Measurements from ENCODE around the gene FFAR3.

DNA sequence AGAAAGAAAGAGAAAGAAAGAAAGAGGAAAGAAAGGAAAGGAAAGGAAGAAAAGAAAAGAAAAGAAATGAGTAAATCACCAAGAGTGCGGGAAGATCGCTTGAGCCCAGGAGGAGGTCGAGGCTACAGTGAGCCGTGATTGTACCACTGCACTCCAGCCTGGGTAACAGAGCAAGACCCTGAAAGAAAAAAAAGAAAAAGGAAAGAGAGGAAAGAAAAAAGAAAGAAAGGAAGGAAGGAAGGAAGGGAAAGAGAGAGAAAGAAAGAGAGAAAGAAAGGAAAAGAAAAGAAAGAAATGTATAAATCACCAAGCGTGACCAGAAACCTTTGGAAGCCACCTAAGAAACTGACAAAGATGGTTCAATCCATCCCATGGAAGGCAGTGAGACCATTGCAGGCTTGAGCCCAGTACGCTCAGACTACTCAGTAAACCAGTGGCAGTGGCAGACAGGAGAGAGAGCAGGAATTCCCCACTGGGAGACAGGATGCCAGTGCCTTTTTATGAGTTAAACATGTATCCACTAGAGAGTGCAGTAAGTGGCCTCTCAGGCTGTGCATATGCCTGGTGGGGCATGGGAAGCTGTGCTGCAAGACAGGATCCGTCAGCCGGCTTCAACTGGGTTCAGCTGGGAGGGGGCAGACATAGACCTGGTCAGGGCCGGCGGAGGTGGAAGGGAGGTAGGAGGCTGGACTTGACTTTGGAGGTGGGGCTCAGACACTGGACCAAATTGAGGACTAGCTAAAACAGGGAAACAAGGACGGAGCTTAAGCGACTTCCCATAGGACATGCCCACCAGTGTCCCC, 17.4 kb downstream of the FFAR3 start:
- TF ChIP-seq CTCF (conservative IDR thresholded peaks at IDR 0.05; ENCODE audit: low read depth, low read length), result no peak
- TF ChIP-seq EZH2 (IDR thresholded peaks at IDR 0.05; ENCODE audit: borderline replicate concordance, low read depth, low read length, poor library complexity, severe bottlenecking), result no peak
